GM18505 (cell line): ENCODE measurements around the gene RNF224.

Experiments used
- ATAC-seq: cut with Tn5 transposase; IDR thresholded peaks from one replicate; pipeline ENCODE4 v1.9.1; 2021; ENCODE audit not compliant: unreplicated experiment
- POLR2A ChIP-seq: IDR thresholded peaks from 4 replicates; pipeline ENCODE4 v1.6.1; 2011; ENCODE audit warnings: borderline replicate concordance; ENCODE audit not compliant: insufficient read depth, insufficient read length; ENCODE audit errors: extremely low read depth

The RNF224 gene

DNA sequence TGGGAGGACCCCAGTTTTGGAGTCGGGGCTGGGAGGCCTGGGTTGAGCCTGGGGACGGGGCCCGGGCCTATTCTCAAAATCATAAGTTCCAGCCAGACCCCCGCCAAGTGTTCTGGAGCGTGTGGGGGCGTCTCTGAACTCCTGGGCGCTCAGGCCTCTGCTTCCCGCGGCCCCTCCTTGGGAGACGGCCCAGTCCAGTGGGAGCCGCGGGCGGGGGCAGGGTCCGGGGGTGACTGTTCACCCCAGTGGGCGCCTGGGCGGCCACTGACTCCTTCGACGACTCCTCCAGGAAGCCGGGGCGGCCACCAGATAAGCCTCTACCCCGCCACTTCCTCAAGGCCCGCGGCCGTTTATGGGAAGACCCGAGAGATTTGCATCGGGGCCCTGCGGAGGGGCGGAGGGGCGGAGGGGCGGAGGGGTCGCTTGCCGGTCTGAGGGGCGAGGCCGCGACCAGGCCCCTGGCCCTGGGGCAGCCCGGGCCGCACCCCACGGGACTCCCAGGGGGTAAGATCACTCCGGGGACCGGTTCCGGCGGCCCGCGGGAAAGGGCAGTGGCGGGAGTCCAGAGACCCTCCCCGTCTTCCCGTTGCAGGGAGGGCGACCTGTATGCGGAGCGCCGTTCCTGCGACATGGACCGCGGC, 50.9 kb downstream of the RNF224 start:
- no peak for TF ChIP-seq POLR2A
- ATAC-seq = no peak
